Natural killer cell (primary cell): Measurements from ENCODE around the gene PNLIPRP3. TPM values are rescaled to one million over a fixed set of nuclear protein-coding genes. Genes with fewer than 3 reads are reported as not detected.
A peak's percentile ranks its signal among the peaks of the same experiment; 100 is the strongest.

Experiments used
- ATAC-seq, 3 donors: fragments of 150-1000 bp in 2 of 3; fragments of 200-7000 bp in 1 of 3; cut with Tn5 transposase; 1 replicate in 1 of 3; 2 replicates in 2 of 3; pipeline ENCODE4 v1.10.0; 2021; ENCODE audit warnings: mild to moderate bottlenecking in 2 of 3, moderate library complexity in 2 of 3
- DNase-seq, 2 donors: peaks; one replicate each; pipeline versions ENCODE4 v3.0.0 to v3.0.0-alpha.2; 2013 to 2021; ENCODE audit warnings: mixed read lengths in 1 of 2
- H3K27ac ChIP-seq: one replicate; pipeline ENCODE4 v1.5.1; 2013; ENCODE audit warnings: mild to moderate bottlenecking, low read length
- H3K27me3 ChIP-seq: one replicate; pipeline ENCODE4 v1.6.1; 2013; ENCODE audit warnings: low read length; ENCODE audit not compliant: control insufficient read depth, insufficient read depth
- H3K36me3 ChIP-seq: one replicate; pipeline ENCODE4 v1.6.1; 2013; ENCODE audit warnings: low read length; ENCODE audit not compliant: control insufficient read depth, insufficient read depth
- H3K4me1 ChIP-seq: one replicate; pipeline ENCODE4 v1.6.1; 2013; ENCODE audit warnings: low read length; ENCODE audit not compliant: control insufficient read depth, insufficient read depth
- H3K4me3 ChIP-seq: one replicate; pipeline ENCODE4 v1.5.1; 2013; ENCODE audit warnings: low read length
- H3K9me3 ChIP-seq: one replicate; pipeline ENCODE4 v1.6.1; 2013; ENCODE audit warnings: low read length; ENCODE audit not compliant: control insufficient read depth, insufficient read depth
- H3K27ac Mint-ChIP-seq, 2 donors: one replicate each; pipeline ENCODE4 v1.8.0; 2022; ENCODE audit warnings: mild to moderate bottlenecking in 2 of 2, mixed read lengths in 2 of 2, moderate library complexity in 1 of 2
- H3K27me3 Mint-ChIP-seq, 2 donors: one replicate each; pipeline ENCODE4 v1.8.0; 2022; ENCODE audit warnings: low read depth in 2 of 2, mixed read lengths in 2 of 2
- H3K36me3 Mint-ChIP-seq: one replicate; pipeline ENCODE4 v1.8.0; 2022; ENCODE audit warnings: mixed read lengths
- H3K4me1 Mint-ChIP-seq, 2 donors: one replicate each; pipeline ENCODE4 v1.8.0; 2022; ENCODE audit warnings: mixed read lengths in 2 of 2
- H3K4me3 Mint-ChIP-seq: one replicate; pipeline ENCODE4 v1.8.0; 2022; ENCODE audit warnings: mild to moderate bottlenecking, moderate library complexity, mixed read lengths
- H3K9me3 Mint-ChIP-seq, 2 donors: one replicate each; pipeline ENCODE4 v1.8.0; 2022; ENCODE audit warnings: mixed read lengths in 2 of 2
- CTCF ChIP-seq: fragments of 200-600 bp; IDR thresholded peaks from one replicate; pipeline ENCODE4 v1.8.0; 2022; ENCODE audit warnings: antibody characterized with exemption
- WGBS: methylation state at CpG from one replicate; pipeline ENCODE4 v1.1.7; 2013; ENCODE audit warnings: missing lambda C conversion rate; ENCODE audit not compliant: insufficient coverage; 5-methylcytosine and 5-hydroxymethylcytosine counted together
- intact Hi-C: fragments of 100-400 bp; cut with micrococcal nuclease; formaldehyde crosslinking; loops from one replicate; pipeline ENCODE4 v1.14.2; 2022
- total RNA-seq, 4 donors: library from RNA; stranded (reverse); fragments of 120-200 nt in 1 of 4; gene quantifications; one replicate each; pipeline versions ENCODE4 v1.2.3 to v1.2.4, GENCODE V29; 2013 to 2022

The PNLIPRP3 gene
- total RNA-seq, 3 donors from 2014 or later (not counting 1 experiment from before 2014, with no cell fraction given): not detected

- Histone ChIP-seq H3K27me3 (no peaks in the 10 kb centered on the region), H3K9me3 (no peaks in the 10 kb centered on the region), H3K4me3 (no peak overlapping the region), H3K4me1 (no peaks in the 10 kb centered on the region), H3K36me3 (no peaks in the 10 kb centered on the region), H3K27ac (no peak overlapping the region)
- ATAC-seq (peak in 1 of 3 donors; percentile 42), DNase-seq (peak in 1 of 2 donors; percentile 45)
- H3K27me3 Mint-ChIP-seq: no peaks in the 10 kb centered on the region
- H3K36me3 Mint-ChIP-seq: no peaks in the 10 kb centered on the region
- no peak overlapping the region for H3K4me3 Mint-ChIP-seq
- intact Hi-C loops: no loop called here
- H3K9me3 Mint-ChIP-seq: no peaks in the 10 kb centered on the region
- no peak overlapping the region for H3K27ac Mint-ChIP-seq
- no peaks in the 10 kb centered on the region for H3K4me1 Mint-ChIP-seq
- peak; percentile 72 for TF ChIP-seq CTCF
- WGBS: 72% methylated on average over 3 of the region's 10 CpGs
Measured at GRCh38 chr10:116521424-116522290, 94.0 kb downstream of the PNLIPRP3 start.

GRCh38 chr10:116522803-116523381, 95.2 kb downstream of the PNLIPRP3 start:
- H3K36me3 ChIP-seq: no peaks in the 10 kb centered on the region
- no peaks in the 10 kb centered on the region for H3K9me3 ChIP-seq
- H3K27ac ChIP-seq: no peak overlapping the region
- no peaks in the 10 kb centered on the region for H3K27me3 ChIP-seq
- Mint-ChIP-seq H3K36me3 (no peaks in the 10 kb centered on the region), H3K9me3 (no peaks in the 10 kb centered on the region), H3K4me3 (no peak overlapping the region), H3K27me3 (no peaks in the 10 kb centered on the region), H3K4me1 (no peaks in the 10 kb centered on the region), H3K27ac (no peak overlapping the region)
- ATAC-seq: no peak
- intact Hi-C loops: no loop called here
- 77% methylated on average over 6 of the region's 8 CpGs for WGBS
- no peaks in the 10 kb centered on the region for H3K4me1 ChIP-seq
- TF ChIP-seq CTCF: no peak
- no peak overlapping the region for H3K4me3 ChIP-seq
- DNase-seq: no peak

GRCh38 chr10:116524736-116525135, 97.1 kb downstream of the PNLIPRP3 start:
- DNase-seq (no peak), ATAC-seq (no peak)
- Mint-ChIP-seq H3K27me3 (no peaks in the 10 kb centered on the region), H3K4me3 (no peak overlapping the region), H3K9me3 (no peaks in the 10 kb centered on the region), H3K36me3 (no peaks in the 10 kb centered on the region), H3K4me1 (no peaks in the 10 kb centered on the region), H3K27ac (no peak overlapping the region)
- Histone ChIP-seq H3K27me3 (no peaks in the 10 kb centered on the region), H3K4me3 (no peak overlapping the region), H3K9me3 (no peaks in the 10 kb centered on the region), H3K27ac (no peak overlapping the region), H3K36me3 (no peaks in the 10 kb centered on the region), H3K4me1 (no peaks in the 10 kb centered on the region)
- no peak for TF ChIP-seq CTCF
- WGBS: 83% methylated on average over 3 of the region's 3 CpGs
- intact Hi-C loops: no loop called here
